CD4-positive, alpha-beta memory T cell (primary cell): ENCODE data around the gene TMEM242. TPM values are rescaled to one million over a fixed set of nuclear protein-coding genes. Genes with fewer than 3 reads are reported as not detected.
"Not testable (repeated sequence)": the region's sequence is repeated elsewhere in the genome, so short reads cannot be mapped to it uniquely, and the experiment has no call there.

ENCODE experiments used
- CTCF ChIA-PET: fragments of 350-600 bp; sonication (Branson Sonifier 250); formaldehyde crosslinking; loops from one replicate; lab custom pipeline; 2021; ENCODE audit warnings: inconsistent platforms; ENCODE audit not compliant: partially characterized antibody; lab: Charles Lee
- POLR2A ChIA-PET: fragments of 350-600 bp; sonication (Branson Sonifier 250); formaldehyde crosslinking; loops from one replicate; lab custom pipeline; 2021; ENCODE audit not compliant: partially characterized antibody; lab: Charles Lee
- DNase-seq, 5 donors: peaks; one replicate each; pipeline versions ENCODE4 v3.0.0 to v3.0.0-alpha.2; 2020 to 2022; ENCODE audit warnings: mixed read lengths in 1 of 5
- H3K27ac ChIP-seq: one replicate; pipeline ENCODE4 v1.7.0; 2013; ENCODE audit warnings: low read depth, low read length
- H3K27me3 ChIP-seq: 2 replicates; pipeline ENCODE4 v1.7.0; 2013; ENCODE audit warnings: mild to moderate bottlenecking, low read length, moderate library complexity; ENCODE audit not compliant: insufficient read depth
- H3K36me3 ChIP-seq: 2 replicates; pipeline ENCODE4 v1.7.0; 2013; ENCODE audit warnings: mild to moderate bottlenecking, low read length, moderate library complexity; ENCODE audit not compliant: insufficient read depth
- H3K4me1 ChIP-seq: 2 replicates; pipeline ENCODE4 v1.7.0; 2013; ENCODE audit warnings: mild to moderate bottlenecking, low read length, moderate library complexity; ENCODE audit not compliant: insufficient read depth
- H3K4me3 ChIP-seq, 2 donors: one replicate each; pipeline ENCODE4 v1.7.0; 2013; ENCODE audit warnings: low read length in 2 of 2, mild to moderate bottlenecking in 1 of 2
- H3K9me3 ChIP-seq, 2 donors: one replicate each; pipeline ENCODE4 v1.7.0; 2013; ENCODE audit warnings: low read length in 2 of 2, control low read depth in 1 of 2; ENCODE audit not compliant: control insufficient read depth in 1 of 2
- H3K27ac Mint-ChIP-seq, 7 donors: one replicate each; pipeline ENCODE4 v1.8.0; 2020 to 2021; ENCODE audit warnings: mixed read lengths in 7 of 7, mild to moderate bottlenecking in 6 of 7, inconsistent platforms in 3 of 7, moderate library complexity in 3 of 7
- H3K27me3 Mint-ChIP-seq, 2 donors: one replicate each; pipeline ENCODE4 v1.8.0; 2020 to 2021; ENCODE audit warnings: mixed read lengths in 2 of 2
- H3K36me3 Mint-ChIP-seq, 2 donors: one replicate each; pipeline ENCODE4 v1.8.0; 2020 to 2021; ENCODE audit warnings: mixed read lengths in 2 of 2, inconsistent platforms in 1 of 2, mild to moderate bottlenecking in 1 of 2
- H3K4me1 Mint-ChIP-seq, 4 donors: one replicate each; pipeline ENCODE4 v1.8.0; 2020 to 2021; ENCODE audit warnings: mixed read lengths in 4 of 4, mild to moderate bottlenecking in 1 of 4
- H3K4me3 Mint-ChIP-seq, 8 donors: one replicate each; pipeline ENCODE4 v1.8.0; 2020 to 2021; ENCODE audit warnings: mixed read lengths in 8 of 8, mild to moderate bottlenecking in 7 of 8, moderate library complexity in 6 of 8, inconsistent platforms in 3 of 8
- H3K9me3 Mint-ChIP-seq, 8 donors: one replicate each; pipeline ENCODE4 v1.8.0; 2020 to 2021; ENCODE audit warnings: mixed read lengths in 8 of 8, mild to moderate bottlenecking in 5 of 8, inconsistent platforms in 3 of 8, moderate library complexity in 1 of 8
- intact Hi-C: fragments of 100-400 bp; cut with micrococcal nuclease; formaldehyde crosslinking; loops from one replicate; pipeline ENCODE4 v1.15.1; 2023
- polyA plus RNA-seq, 2 donors: library from polyadenylated mRNA; unstranded; fragments of 300-500 nt; fragmentation: Illumina TruSeq; gene quantifications; one replicate each; pipeline ENCODE4 v1.2.3, GENCODE V29; 2021
- total RNA-seq, 2 experiments: library from RNA; stranded (reverse); gene quantifications; one replicate each; pipeline ENCODE4 v1.2.3, GENCODE V29; 2021

Gene TMEM242
- total and polyA plus RNA-seq, 4 experiments from 2014 or later, result 11.4 to 14.1 (median 12.1) TPM

DNA sequence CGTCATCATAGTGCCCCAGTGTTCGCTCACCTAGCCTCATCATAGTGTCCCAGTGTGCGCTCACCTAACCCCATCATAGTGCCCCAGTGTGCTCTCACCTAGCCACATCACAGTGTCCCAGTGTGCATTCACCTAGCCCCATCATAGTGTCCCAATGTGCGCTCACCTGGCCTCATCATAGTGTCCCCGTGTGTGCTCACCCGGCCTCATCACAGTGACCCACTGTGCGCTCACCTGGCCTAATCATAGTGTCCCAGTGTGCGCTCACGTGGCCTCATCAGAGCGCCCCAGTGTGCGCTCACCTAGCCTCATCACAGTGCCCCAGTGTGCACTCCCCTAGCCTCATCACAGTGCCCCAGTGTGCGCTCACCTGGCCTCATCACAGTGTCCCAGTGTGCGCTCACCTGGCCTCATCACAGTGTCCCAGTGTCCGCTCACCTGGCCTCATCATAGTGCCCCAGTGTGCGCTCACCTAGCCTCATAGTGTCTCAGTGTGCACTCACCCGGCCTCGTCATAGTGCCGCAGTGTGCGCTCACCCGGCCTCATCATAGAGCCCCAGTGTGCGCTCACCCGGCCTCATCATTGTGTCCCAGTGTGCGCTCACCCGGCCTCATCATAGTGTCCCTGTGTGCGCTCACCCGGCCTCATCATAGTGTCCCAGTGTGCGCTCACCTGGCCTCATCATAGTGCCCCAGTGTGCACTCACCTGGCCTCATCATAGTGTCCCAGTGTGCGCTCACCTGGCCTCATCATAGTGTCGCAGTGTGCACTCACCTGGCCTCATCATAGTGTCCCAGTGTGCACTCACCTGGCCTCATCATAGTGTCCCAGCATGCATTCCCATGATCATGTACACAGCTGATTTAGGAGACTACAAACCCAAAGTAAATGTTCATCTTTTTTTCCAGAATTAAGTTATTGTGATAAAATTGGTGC, 9.5 kb downstream of the TMEM242 start:
- H3K9me3 Mint-ChIP-seq, result no peaks in the 10 kb centered on the region
- POLR2A ChIA-PET, result interaction anchor here (1.8 kb wide), 1 partner anchor 10 kb away, joined by 15 read pairs; the partner anchor contains the start of gene TMEM242
- no peaks in the 10 kb centered on the region for H3K27me3 Mint-ChIP-seq
- CTCF ChIA-PET, result interaction anchor here (0.8 to 6.1 kb wide), 12 partner anchors 12 to 560 kb away, joined by 3 to 102 read pairs (median 8); partner anchors contain the start of gene TMEM242
- peaks cover 0 to 7% (median 5%) of the 10 kb centered on the region in 4 donors for H3K4me1 Mint-ChIP-seq
- H3K4me1 ChIP-seq, result peaks cover 10% of the 10 kb centered on the region
- no peak overlapping the region for H3K27ac ChIP-seq
- intact Hi-C loops, result loop anchor here (1.0 to 2.0 kb wide), 4 partner anchors 10 to 354 kb away; partner anchors contain the start of genes TMEM242 and ZDHHC14
- no peak overlapping the region for H3K4me3 Mint-ChIP-seq
- H3K27ac Mint-ChIP-seq, result peak overlapping the region in 1 of 7 donors; percentile 68
- no peaks in the 10 kb centered on the region for H3K27me3 ChIP-seq
- peaks cover 14% of the 10 kb centered on the region for H3K36me3 ChIP-seq
- H3K36me3 Mint-ChIP-seq, result peaks cover 38 to 58% of the 10 kb centered on the region in 2 donors
- H3K4me3 ChIP-seq, result no peak overlapping the region
- DNase-seq, result no peak
- H3K9me3 ChIP-seq, result no peaks in the 10 kb centered on the region

DNA sequence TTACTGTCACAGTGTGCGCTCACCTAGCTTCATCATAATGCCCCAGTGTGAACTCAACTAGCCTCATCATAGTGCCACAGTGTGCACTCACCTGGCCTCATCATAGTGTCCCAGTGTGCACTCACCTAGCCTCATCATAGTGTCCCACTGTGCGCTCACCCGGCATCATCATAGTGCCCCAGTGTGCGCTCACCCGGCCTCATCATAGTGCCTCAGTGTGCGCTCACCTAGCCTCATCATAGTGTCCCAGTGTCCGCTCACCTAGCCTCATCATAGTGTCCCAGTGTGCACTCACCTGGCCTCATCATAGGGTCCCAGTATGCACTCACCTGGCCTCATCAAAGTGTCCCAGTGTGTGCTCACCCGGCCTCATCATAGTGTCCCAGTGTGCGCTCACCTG, 10.6 kb downstream of the TMEM242 start:
- DNase-seq, result no peak
- ChIA-PET POLR2A (no interaction called here), CTCF (no interaction called here)
- H3K9me3 ChIP-seq, result no peaks in the 10 kb centered on the region
- peaks cover 0 to 7% (median 5%) of the 10 kb centered on the region in 4 donors for H3K4me1 Mint-ChIP-seq
- no peak overlapping the region for H3K4me3 ChIP-seq
- H3K27ac ChIP-seq, result no peak overlapping the region
- H3K27me3 Mint-ChIP-seq, result no peaks in the 10 kb centered on the region
- no peaks in the 10 kb centered on the region for H3K9me3 Mint-ChIP-seq
- H3K27ac Mint-ChIP-seq, result no peak overlapping the region
- peaks cover 38 to 54% of the 10 kb centered on the region in 2 donors for H3K36me3 Mint-ChIP-seq
- intact Hi-C loops, result no loop called here
- no peak overlapping the region for H3K4me3 Mint-ChIP-seq
- H3K27me3 ChIP-seq, result no peaks in the 10 kb centered on the region
- H3K4me1 ChIP-seq, result peaks cover 10% of the 10 kb centered on the region
- H3K36me3 ChIP-seq, result peaks cover 11% of the 10 kb centered on the region

DNA sequence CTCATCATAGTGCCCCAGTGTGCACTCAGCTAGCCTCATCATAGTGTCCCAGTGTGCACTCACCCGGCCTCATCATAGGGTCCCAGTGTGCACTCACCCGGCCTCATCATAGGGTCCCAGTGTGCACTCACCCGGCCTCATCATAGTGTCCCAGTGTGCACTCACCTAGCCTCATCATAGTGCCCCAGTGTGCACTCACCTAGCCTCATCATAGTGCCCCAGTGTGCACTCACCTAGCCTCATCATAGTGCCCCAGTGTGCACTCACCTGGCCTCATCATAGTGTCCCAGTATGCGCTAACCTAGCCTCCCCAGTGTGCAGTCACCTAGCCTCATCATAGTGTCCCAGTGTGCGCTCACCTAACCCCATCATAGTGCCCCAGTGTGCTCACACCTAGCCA, 12.6 kb downstream of the TMEM242 start:
- H3K27ac Mint-ChIP-seq, intact Hi-C loops, H3K27ac ChIP-seq, POLR2A ChIA-PET, H3K4me3 Mint-ChIP-seq, H3K4me1 ChIP-seq, H3K9me3 ChIP-seq, H3K9me3 Mint-ChIP-seq, H3K4me1 Mint-ChIP-seq, H3K27me3 Mint-ChIP-seq, H3K4me3 ChIP-seq, H3K27me3 ChIP-seq, DNase-seq, CTCF ChIA-PET: not testable (repeated sequence)
- peaks cover 28 to 41% of the 10 kb centered on the region in 2 donors for H3K36me3 Mint-ChIP-seq
- H3K36me3 ChIP-seq, result peaks cover 14% of the 10 kb centered on the region

DNA sequence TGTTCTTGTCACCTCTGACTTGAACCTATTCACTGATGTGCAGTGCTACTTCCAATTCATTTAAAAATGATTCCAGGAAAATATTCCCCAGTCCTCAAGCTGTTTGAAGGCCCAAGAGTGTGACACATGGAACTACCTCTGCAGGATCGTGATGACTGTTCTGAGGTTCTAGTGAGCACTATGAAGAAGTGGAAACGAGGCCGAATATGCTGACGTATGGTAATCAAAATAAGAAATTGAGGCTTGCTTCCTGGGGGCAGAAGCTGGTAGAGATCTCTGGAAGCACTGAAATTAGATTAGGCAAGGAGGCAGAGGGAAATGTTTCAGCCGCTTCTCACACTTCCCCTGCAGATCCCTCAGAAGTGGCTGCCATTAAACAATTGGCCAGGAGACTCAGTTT, 15.7 kb downstream of the TMEM242 start:
- H3K27me3 ChIP-seq, result no peaks in the 10 kb centered on the region
- peaks cover 4 to 6% (median 5%) of the 10 kb centered on the region in 4 donors for H3K4me1 Mint-ChIP-seq
- H3K27me3 Mint-ChIP-seq, result no peaks in the 10 kb centered on the region
- peaks cover 4% of the 10 kb centered on the region for H3K36me3 ChIP-seq
- peaks cover 16 to 17% of the 10 kb centered on the region in 2 donors for H3K36me3 Mint-ChIP-seq
- no peak overlapping the region for H3K4me3 ChIP-seq
- no peak overlapping the region for H3K27ac Mint-ChIP-seq
- no peaks in the 10 kb centered on the region for H3K4me1 ChIP-seq
- intact Hi-C loops, result no loop called here
- H3K9me3 ChIP-seq, result no peaks in the 10 kb centered on the region
- no peak overlapping the region for H3K4me3 Mint-ChIP-seq
- no peak overlapping the region for H3K27ac ChIP-seq
- POLR2A ChIA-PET, result no interaction called here
- DNase-seq, result no peak
- CTCF ChIA-PET, result no interaction called here
- H3K9me3 Mint-ChIP-seq, result no peaks in the 10 kb centered on the region

DNA sequence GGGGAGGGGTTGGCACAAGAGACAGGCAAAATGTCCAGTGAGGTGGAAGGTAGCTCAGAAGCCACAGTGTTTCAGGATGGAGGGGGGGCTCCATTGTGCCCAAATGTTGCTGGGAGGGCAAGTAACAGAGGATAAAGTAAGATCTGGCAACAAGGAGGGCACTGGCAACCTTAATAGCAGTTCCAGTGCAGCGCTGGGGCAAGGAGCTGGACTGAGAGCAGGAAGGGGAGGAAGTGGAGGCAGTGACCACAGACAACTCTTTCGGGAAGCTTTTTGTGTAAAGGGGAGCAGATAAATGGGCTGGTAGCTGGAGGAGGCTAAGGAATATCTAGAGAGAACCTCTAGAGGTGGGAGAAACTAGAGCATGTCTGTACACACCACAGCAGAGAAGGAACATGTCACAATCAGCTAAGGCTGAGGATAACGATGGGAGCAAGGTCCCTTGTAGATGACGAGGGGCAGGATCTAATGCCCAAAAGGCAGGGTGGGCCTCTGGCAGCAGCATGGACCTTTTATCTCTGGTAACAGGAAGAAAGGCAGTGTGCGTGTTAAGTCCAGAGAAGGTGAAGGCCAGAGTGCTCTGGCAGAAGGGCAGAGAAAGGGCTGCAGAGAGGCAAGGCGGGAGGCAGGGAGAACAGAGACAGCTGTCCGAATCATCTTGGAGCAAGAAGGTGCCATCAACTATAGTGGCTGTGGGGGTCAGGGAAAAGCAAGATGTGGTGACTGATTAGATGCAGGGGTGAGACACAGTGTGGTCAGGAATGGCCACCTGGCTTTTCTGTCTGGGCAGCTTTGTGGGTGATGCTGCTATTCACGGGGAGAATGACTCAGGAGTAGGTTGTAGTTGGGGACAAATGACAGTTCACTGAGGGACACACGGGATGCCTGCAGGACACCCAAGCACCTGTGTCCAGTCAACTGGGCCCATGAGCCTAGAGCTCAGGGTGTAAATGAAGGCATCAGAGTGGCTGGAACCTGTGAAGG, 17.4 kb downstream of the TMEM242 start:
- CTCF ChIA-PET, result no interaction called here

DNA sequence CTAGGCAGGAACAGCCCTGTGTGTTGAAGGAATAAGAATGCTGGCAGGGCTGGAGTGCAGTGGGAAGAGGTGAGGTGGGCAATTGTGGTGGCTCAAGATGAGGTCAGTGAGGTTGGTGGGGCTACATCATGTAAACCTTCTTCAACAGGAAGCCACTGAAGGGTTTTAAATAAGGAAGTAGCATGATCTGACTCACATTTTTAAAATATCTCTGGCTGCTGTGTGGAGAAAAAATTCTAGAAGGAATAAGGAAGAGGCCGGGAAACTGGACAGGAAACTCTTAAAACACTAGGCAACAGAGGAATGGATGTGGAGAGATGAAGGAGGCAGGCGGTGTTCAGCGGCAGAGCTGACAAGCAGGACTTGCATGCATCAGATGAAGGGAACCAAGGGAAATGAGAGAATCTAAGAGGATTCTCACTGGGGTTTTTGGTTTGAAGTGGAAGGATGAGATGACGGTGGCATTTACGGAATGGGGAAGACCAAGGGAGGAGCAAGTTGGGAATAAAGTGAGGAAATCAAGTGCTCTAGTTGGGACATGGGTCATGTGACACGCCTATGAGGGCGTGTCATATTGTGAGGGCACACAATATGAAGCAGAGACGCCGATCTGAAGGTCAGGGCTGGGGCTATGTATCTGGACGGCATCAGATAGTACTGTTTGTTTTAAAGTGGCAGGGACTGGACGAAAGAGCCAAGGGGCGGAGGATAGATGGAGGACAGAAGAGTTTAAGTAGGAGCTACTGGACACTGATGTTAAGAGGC, 18.2 kb downstream of the TMEM242 start:
- H3K4me1 Mint-ChIP-seq, result peaks cover 6 to 8% (median 6%) of the 10 kb centered on the region in 4 donors
- Histone ChIP-seq H3K27ac (no peak overlapping the region), H3K36me3 (peaks cover 4% of the 10 kb centered on the region), H3K27me3 (no peaks in the 10 kb centered on the region), H3K4me3 (no peak overlapping the region), H3K4me1 (no peaks in the 10 kb centered on the region), H3K9me3 (no peaks in the 10 kb centered on the region)
- intact Hi-C loops, result no loop called here
- H3K9me3 Mint-ChIP-seq, result no peaks in the 10 kb centered on the region
- no peak overlapping the region for H3K4me3 Mint-ChIP-seq
- POLR2A ChIA-PET, result interaction anchor here (0.6 kb wide), 1 partner anchor 34 kb away, joined by 3 read pairs; no protein-coding TSS in a partner anchor
- H3K36me3 Mint-ChIP-seq, result peaks cover 5 to 8% of the 10 kb centered on the region in 2 donors
- H3K27me3 Mint-ChIP-seq, result no peaks in the 10 kb centered on the region
- H3K27ac Mint-ChIP-seq, result no peak overlapping the region
- DNase-seq, result no peak
- CTCF ChIA-PET, result no interaction called here

More for the DNA sequence above, 17.4 kb downstream of the TMEM242 start:
- no peak overlapping the region for H3K27ac Mint-ChIP-seq
- peaks cover 4 to 8% (median 6%) of the 10 kb centered on the region in 4 donors for H3K4me1 Mint-ChIP-seq
- Histone ChIP-seq H3K27me3 (no peaks in the 10 kb centered on the region), H3K4me1 (no peaks in the 10 kb centered on the region), H3K36me3 (peaks cover 4% of the 10 kb centered on the region), H3K27ac (no peak overlapping the region), H3K4me3 (no peak overlapping the region), H3K9me3 (no peaks in the 10 kb centered on the region)
- peaks cover 9 to 10% of the 10 kb centered on the region in 2 donors for H3K36me3 Mint-ChIP-seq
- intact Hi-C loops, result no loop called here
- H3K4me3 Mint-ChIP-seq, result no peak overlapping the region
- no peaks in the 10 kb centered on the region for H3K27me3 Mint-ChIP-seq
- no peak for DNase-seq
- POLR2A ChIA-PET, result no interaction called here
- H3K9me3 Mint-ChIP-seq, result no peaks in the 10 kb centered on the region
